OCI-LY3 (cell line): Measurements from ENCODE around the gene CAMK2B.

Experiments used
- H2AFZ ChIP-seq: fragments of 200-600, 300-600 bp; shearing (Covaris generic); 2 replicates; pipeline ENCODE4 v1.6.0; 2014; ENCODE audit warnings: antibody characterized with exemption, low read depth, low read length
- H3K27ac ChIP-seq: fragments of 200-600, 300-600 bp; sonication (generic); 2 replicates; pipeline ENCODE4 v1.5.1; 2014; ENCODE audit warnings: mild to moderate bottlenecking, low read length, moderate library complexity, mixed read lengths
- H3K27me3 ChIP-seq: fragments of 200-600, 300-600 bp; sonication (generic); 2 replicates; pipeline ENCODE4 v1.6.1; 2014; ENCODE audit warnings: low read depth, low read length, mixed read lengths
- H3K36me3 ChIP-seq: fragments of 200-600, 300-600 bp; sonication (generic); replicated peaks from 2 replicates; pipeline ENCODE3; 2014; ENCODE audit warnings: low read depth, low read length, mixed read lengths
- H3K4me1 ChIP-seq: fragments of 300-600, 200-600 bp; sonication (generic); 2 replicates; pipeline ENCODE4 v1.6.1; 2014; ENCODE audit warnings: low read length, mixed read lengths
- H3K4me2 ChIP-seq: fragments of 200-600, 300-600 bp; sonication (generic); 2 replicates; pipeline ENCODE4 v1.6.1; 2014; ENCODE audit warnings: low read length, mixed read lengths
- H3K4me3 ChIP-seq: fragments of 300-600, 200-600 bp; sonication (generic); 2 replicates; pipeline ENCODE4 v1.5.1; 2014; ENCODE audit warnings: antibody characterized with exemption, mild to moderate bottlenecking, low read length, moderate library complexity
- H3K79me2 ChIP-seq: fragments of 300-600, 200-600 bp; shearing (Covaris generic); 2 replicates; pipeline ENCODE4 v1.6.1; 2014; ENCODE audit warnings: mild to moderate bottlenecking, low read length, mixed read lengths
- H3K9ac ChIP-seq: fragments of 300-600, 200-600 bp; shearing (Covaris generic); 2 replicates; pipeline ENCODE4 v1.6.0; 2014; ENCODE audit warnings: mild to moderate bottlenecking, low read length, moderate library complexity
- H3K9me3 ChIP-seq: fragments of 200-600, 300-600 bp; shearing (Covaris generic); 2 replicates; pipeline ENCODE4 v1.6.1; 2014; ENCODE audit warnings: low read length, mixed read lengths; ENCODE audit not compliant: insufficient read depth
- H4K20me1 ChIP-seq: fragments of 200-600, 300-600 bp; sonication (generic); 2 replicates; pipeline ENCODE4 v1.6.1; 2016; ENCODE audit warnings: low read length, mixed read lengths; ENCODE audit not compliant: insufficient read depth
- CTCF ChIP-seq: fragments of 200-600, 300-600 bp; sonication (generic); IDR thresholded peaks from 2 replicates; pipeline ENCODE4 v1.5.1; 2014; ENCODE audit warnings: antibody characterized with exemption, low read length, low read depth
- EZH2phosphoT487 ChIP-seq: fragments of 200-600 bp; shearing (Covaris generic); IDR thresholded peaks from 2 replicates; pipeline ENCODE4 v1.6.1; 2018; ENCODE audit warnings: antibody characterized with exemption, mixed run types, low read depth

Gene CAMK2B

GRCh38 chr7:44313016-44313415 lies 12.4 kb downstream of the CAMK2B start:
- Histone ChIP-seq H3K27me3 (peaks cover 12% of the 10 kb centered on the region), H4K20me1 (no peaks in the 10 kb centered on the region), H3K9ac (no peak overlapping the region), H3K4me2 (no peak overlapping the region), H3K36me3 (no peaks in the 10 kb centered on the region), H3K4me3 (no peak overlapping the region), H3K9me3 (no peaks in the 10 kb centered on the region), H3K27ac (no peak overlapping the region), H2AFZ (no peak overlapping the region), H3K79me2 (no peaks in the 10 kb centered on the region), H3K4me1 (no peaks in the 10 kb centered on the region)
- TF ChIP-seq EZH2phosphoT487 (no peak), CTCF (no peak)

- Histone ChIP-seq H3K27ac (no peak overlapping the region), H3K79me2 (no peaks in the 10 kb centered on the region), H4K20me1 (no peaks in the 10 kb centered on the region), H2AFZ (no peak overlapping the region), H3K36me3 (no peaks in the 10 kb centered on the region), H3K4me1 (peaks cover 4% of the 10 kb centered on the region), H3K27me3 (peaks cover 12% of the 10 kb centered on the region), H3K9me3 (no peaks in the 10 kb centered on the region), H3K4me3 (no peak overlapping the region), H3K9ac (no peak overlapping the region), H3K4me2 (no peak overlapping the region)
- TF ChIP-seq CTCF (no peak), EZH2phosphoT487 (no peak)
Observed at GRCh38 chr7:44311561-44312495, 13.6 kb downstream of the CAMK2B start.

- Histone ChIP-seq H3K27ac (no peak overlapping the region), H3K4me3 (no peak overlapping the region), H3K4me2 (no peak overlapping the region), H3K4me1 (peaks cover 19% of the 10 kb centered on the region), H4K20me1 (no peaks in the 10 kb centered on the region), H3K27me3 (peaks cover 2% of the 10 kb centered on the region), H2AFZ (no peak overlapping the region), H3K9ac (no peak overlapping the region), H3K79me2 (no peaks in the 10 kb centered on the region), H3K36me3 (no peaks in the 10 kb centered on the region), H3K9me3 (no peaks in the 10 kb centered on the region)
- TF ChIP-seq CTCF (no peak), EZH2phosphoT487 (no peak)
Observed at GRCh38 chr7:44310221-44310848, 15.1 kb downstream of the CAMK2B start.

- no peak overlapping the region for H3K27ac ChIP-seq
- H3K4me2 ChIP-seq = no peak overlapping the region
- TF ChIP-seq EZH2phosphoT487 = no peak
- no peak overlapping the region for H3K9ac ChIP-seq
- H3K27me3 ChIP-seq = no peaks in the 10 kb centered on the region
- no peaks in the 10 kb centered on the region for H3K79me2 ChIP-seq
- no peak overlapping the region for H2AFZ ChIP-seq
- H3K4me3 ChIP-seq = no peak overlapping the region
- no peaks in the 10 kb centered on the region for H3K36me3 ChIP-seq
- peaks cover 19% of the 10 kb centered on the region for H3K4me1 ChIP-seq
- H3K9me3 ChIP-seq = no peaks in the 10 kb centered on the region
- no peaks in the 10 kb centered on the region for H4K20me1 ChIP-seq
Observed at GRCh38 chr7:44309271-44310091, 15.9 kb downstream of the CAMK2B start.
